ENCODE measurements around the gene MYG1.
"Not testable (repeated sequence)": the region's sequence is repeated elsewhere in the genome, so short reads cannot be mapped to it uniquely, and the experiment has no call there.

MYG1 gene

GRCh38 chr12:53287741-53288216, 11.7 kb upstream of the MYG1 start:
- no peak for DNase-seq (ENCODE audit: low read depth in 2 of 2)

GRCh38 chr12:53288322-53288721, 11.2 kb upstream of the MYG1 start:
- DNase-seq (ENCODE audit: low read depth in 2 of 2) = no peak

DNA sequence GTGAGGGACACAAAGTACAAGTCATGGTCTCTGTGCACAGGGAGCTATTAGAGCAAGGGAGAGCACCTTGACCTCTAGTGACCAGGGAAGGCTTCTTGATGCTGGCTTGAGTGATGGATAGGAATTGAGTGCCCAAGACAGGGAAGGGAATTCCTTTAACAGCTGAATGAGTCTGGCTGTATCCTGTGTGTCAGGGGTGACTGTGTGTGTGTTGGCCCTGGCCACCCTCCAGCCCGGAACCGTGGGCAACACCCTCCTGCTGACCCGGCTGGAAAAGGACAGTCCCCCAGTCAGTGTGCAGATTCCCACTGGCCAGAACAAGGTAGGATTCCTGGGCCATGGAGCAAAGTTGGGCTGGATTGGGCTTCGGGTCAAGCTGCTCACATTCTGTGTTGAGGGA, 9.6 kb upstream of the MYG1 start:
- DNase-seq (ENCODE audit: low read depth in 2 of 2) = no peak

- DNase-seq (ENCODE audit: low read depth in 2 of 2) = no peak
Measured at GRCh38 chr12:53290661-53291060, 8.8 kb upstream of the MYG1 start.

DNA sequence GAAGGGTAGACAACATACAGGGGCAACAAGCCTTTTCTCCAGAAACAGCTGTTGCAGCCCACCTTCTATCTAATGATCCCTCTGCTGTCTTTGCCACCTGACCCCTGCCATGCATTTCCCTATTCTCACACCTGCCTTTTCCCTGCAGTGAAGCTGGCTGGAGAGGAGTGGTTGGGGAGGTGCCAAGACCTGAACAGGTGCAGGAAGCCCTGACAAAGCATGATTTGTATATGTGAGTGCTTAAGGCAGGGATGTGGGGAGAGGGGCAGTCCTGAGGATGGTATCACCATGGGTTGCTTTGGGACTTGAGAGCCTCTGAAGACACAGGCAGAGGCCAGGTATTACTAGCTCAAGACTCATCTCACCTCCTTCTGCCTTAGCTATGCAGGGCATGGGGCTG, 7.1 kb upstream of the MYG1 start:
- DNase-seq (ENCODE audit: low read depth in 2 of 2) = no peak

- peak in 1 of 2 experiments; percentile 61 for DNase-seq (ENCODE audit: low read depth in 2 of 2)
Measured at GRCh38 chr12:53295070-53295890, 4.2 kb upstream of the MYG1 start, which contains the start of gene PFDN5. PFDN5 (plus strand) TSS chr12:53295542; CDS start chr12:53295568, 26 bp downstream.

DNA sequence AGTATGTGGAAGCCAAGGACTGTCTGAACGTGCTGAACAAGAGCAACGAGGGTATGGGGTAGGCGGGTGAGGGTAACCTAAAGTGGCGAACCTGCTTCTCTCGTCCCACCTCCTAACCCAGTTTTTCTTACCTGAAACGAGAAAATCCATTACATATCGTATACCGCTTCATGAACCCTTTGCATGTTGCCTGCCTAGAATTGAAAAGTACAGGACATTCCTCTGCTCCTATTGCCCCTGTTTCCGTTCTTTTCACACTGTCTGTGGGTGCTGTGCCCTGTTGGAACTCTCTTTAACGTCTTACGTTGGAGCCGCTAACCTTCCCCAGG, 3.6 kb upstream of the MYG1 start:
- no peak for DNase-seq (ENCODE audit: low read depth in 2 of 2)

DNA sequence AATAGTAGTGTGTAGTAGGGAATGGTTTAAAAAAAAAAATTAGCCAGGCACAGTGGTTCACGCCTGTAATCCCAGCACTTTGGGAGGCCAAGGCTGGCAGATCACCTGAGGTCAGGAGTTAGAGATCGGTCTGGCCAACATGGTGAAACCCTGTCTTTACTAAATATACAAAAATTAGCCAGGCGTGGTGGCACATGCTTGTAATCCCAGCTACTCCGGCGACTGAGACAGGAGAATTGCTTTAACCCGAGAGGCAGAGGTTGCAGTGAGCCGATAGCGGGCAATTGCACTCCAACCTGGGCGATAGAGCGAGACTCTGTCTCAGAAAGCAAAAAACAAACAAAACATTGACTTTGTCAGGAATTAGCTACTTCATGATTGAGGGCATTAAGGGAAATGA, 2.4 kb upstream of the MYG1 start:
- not testable (repeated sequence) for DNase-seq (ENCODE audit: low read depth in 2 of 2)

- DNase-seq (ENCODE audit: low read depth in 2 of 2) = peak; percentile 76 to 81
Measured at GRCh38 chr12:53298164-53298563, 1.3 kb upstream of the MYG1 start.

GRCh38 chr12:53299101-53299453, 418 bp upstream of the MYG1 start:
- DNase-seq (ENCODE audit: low read depth in 2 of 2) = no peak

GRCh38 chr12:53300187-53300586, 692 bp downstream of the MYG1 start:
- no peak for DNase-seq (ENCODE audit: low read depth in 2 of 2)

- no peak for DNase-seq (ENCODE audit: low read depth in 2 of 2)
Measured at GRCh38 chr12:53302903-53303302, 3.4 kb downstream of the MYG1 start.

DNA sequence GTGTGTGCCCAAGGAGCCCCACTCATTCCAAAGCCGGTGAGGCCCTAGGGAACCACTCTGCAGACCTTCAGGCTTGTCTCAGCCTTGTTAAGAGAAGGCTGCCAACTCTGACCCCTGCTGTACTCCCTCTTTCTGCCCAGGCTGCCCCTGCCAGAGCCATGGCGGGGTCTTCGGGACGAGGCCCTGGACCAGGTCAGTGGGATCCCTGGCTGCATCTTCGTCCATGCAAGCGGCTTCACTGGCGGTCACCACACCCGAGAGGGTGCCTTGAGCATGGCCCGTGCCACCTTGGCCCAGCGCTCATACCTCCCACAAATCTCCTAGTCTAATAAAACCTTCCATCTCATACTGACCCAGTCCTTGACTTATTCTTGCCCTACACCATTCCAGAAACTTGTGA, 7.3 kb downstream of the MYG1 start:
- no peak for DNase-seq (ENCODE audit: low read depth in 2 of 2)

DNA sequence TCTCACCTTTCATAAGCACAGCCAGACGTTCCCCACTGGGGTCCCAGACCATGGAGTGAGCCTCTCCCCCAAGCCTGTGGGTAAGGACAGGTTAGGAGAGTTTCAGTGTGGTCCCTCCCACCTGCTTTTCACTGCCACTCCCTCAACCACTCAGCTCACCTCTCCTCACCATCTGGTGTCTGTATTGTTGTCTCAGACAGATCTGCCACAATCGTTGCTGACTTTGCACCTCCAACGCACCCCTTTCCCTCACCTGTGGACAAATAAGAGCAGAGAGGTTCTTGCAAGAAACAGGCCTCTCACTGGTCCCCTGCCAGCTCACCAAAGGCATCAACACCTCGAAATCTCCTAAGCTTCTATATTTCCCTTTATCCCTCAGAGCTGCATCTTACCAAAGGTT, 8.8 kb downstream of the MYG1 start:
- DNase-seq (ENCODE audit: low read depth in 2 of 2) = no peak

DNA sequence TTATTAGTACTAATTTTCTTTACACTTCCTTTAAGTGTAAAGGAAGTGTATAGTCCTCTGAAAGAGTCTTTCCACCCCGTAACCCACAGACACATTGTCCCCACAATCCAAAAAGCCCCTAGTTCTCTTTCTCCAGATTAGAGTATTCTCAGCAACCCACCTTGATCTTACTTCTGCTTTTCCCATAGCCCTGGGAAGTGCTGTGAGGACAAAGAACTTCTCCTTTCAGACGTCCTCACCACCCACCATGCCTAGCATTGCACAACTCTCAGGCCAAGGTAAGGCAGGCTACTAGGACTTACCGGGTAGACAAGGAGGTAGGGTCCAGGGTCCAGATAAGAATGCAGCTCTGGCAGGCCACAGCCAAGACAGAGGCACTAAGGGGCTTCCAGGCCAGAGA, 14.5 kb downstream of the MYG1 start:
- DNase-seq (ENCODE audit: low read depth in 2 of 2) = no peak

DNA sequence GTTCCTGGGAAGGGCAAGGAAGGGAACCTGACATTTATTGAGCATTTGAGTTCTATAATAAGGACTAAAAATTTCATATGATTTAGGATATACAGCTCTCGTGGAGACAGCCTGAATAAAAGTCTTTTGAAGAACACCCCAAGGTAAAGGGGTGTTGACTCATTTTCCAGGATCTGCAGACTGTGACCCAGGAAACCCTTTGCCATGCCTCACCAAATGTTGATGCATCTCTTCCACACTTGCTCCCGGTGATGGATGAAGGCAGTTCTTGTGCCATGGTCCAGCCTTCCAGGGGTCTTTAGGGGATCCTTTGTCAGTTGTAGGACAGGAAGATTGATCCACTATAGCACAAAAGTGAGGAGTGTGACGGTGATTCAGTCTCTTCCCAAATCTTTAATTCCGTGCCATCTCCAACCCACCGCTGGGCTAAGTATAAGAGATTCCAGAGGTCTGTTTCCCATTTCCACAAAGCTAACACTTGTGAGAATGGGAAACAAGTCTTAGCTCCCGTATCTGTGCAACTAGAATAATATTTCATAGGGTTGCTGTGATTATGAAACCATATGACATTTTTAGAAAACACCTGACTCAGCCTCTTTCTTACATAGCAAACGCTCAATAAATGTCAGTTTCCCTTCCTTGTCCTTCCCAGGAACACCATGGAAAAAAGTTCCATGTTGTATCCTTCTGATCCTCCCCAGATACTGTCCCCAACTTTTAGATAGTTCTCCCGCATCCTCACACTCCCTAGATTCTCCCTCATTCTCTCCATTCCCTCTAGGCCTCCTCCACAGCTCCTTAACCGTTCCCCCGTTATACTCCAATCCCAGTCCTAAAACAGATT, 21.1 kb downstream of the MYG1 start:
- no peak for DNase-seq (ENCODE audit: low read depth in 2 of 2)

DNA sequence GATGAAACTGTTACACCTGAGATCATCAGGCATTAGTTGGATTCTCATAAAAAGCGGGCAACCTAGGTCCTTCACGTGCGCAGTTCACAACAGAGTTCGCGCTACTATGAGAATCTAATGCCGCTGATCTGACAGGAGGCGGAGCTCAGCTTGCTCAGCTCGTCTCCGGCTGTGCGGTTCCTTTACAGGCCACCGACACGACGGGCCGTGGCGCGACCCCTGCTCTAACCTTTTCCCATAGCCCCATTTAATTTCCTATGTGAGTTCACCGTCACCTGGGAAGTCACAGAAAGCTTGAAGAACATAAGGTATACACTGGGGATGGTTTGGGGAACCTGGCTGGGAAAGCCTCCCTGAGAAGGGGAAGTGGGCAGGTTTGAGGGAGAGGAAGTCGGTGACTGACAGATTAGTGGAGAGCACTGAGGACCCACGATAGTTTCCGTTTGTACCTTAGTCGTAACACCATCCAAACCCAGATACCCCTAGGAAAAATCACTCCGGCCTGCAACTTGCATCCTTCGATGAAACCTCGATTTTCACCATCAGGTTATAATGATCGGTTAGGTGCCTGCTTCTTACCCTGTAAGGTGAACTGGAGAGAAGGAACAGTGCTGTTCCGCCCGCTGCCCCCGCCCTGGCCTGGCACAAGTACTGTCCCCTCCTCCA, 24.8 kb downstream of the MYG1 start:
- DNase-seq (ENCODE audit: low read depth in 2 of 2) = no peak

DNA sequence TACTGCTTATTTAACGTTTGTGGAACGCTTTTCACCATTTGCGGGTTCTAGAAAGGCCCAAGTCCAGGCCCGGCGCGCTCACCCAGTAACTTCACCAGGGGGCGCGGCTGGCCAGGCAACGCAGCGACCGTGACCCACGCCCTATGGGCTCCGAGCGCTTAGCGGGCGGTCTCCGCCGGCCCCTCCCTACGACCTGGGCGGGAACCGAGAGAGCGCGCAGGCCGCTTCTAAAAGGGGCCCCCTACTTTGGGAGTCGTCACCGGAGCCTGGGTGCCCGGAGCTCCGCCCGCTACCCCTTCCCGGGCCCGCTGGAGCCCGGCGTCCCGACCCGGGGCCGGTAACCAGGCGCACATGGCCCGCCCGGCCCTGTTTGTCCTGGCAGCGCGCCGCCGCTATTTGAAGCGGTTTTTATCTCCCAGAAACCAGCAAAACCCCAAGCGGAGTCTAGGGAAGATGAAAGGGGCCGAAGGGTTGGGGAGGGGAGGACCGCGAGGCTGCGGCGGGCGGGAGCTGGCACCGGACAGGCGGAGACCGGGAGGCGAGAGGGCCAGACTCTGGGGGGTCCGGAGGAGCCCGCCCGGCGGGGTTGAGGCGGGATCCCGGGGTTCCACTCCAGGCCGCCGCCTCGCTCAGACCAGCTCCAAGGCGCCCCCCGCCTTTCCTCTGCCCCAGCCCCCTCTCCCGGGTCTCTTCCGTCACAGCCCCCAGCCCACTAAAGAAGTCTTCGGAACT, 25.4 kb downstream of the MYG1 start:
- peak; percentile 75 to 79 for DNase-seq (ENCODE audit: low read depth in 2 of 2)

DNA sequence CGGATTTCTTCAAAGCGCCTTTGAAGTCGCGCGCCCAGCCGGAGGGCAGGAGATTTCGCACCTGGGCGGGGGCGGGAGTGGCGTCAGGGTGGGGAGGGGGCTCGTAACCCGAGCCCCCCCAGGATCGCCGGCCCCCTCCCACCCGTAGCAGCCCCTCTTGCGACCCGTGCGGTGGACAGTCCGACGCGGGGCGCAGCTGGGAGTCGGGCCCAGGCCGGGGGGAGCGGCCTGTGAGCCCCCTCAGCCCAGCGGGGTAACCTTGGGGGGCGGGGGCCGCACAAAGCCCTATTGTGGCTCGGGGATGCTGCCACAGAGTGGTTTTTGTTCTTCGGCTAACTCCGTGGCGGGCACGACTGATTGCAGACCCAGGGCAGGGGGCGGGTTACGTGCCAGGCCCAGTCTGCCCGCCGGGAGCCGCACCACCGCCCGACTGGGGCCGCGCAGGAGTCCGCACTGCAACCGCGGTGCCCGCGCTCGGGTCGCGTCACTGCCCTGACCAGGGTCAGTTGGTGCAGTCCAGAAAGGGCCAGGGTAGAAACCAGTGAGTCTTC, 26.1 kb downstream of the MYG1 start:
- no peak for DNase-seq (ENCODE audit: low read depth in 2 of 2)

- no peak for DNase-seq (ENCODE audit: low read depth in 2 of 2)
Measured at GRCh38 chr12:53326460-53327185, 27.1 kb downstream of the MYG1 start.
